ENCODE data around the gene RAB1B.
"Not testable (repeated sequence)": the region's sequence is repeated elsewhere in the genome, so short reads cannot be mapped to it uniquely, and the experiment has no call there.

The RAB1B gene

GRCh38 chr11:66317723-66318599, 49.5 kb downstream of the RAB1B start:
- H3K36me3 ChIP-seq (replicated peaks; ENCODE audit: low read depth, low read length) = no peaks in the 10 kb centered on the region
- peak overlapping the region; percentile 66 for H3K27ac ChIP-seq (ENCODE audit: low read length)
- no peaks in the 10 kb centered on the region for H3K79me2 ChIP-seq (ENCODE audit: low read length)
- H4K20me1 ChIP-seq (ENCODE audit: insufficient read depth, low read length) = no peaks in the 10 kb centered on the region
- peak overlapping the region; percentile 58 for H3K4me3 ChIP-seq (ENCODE audit: low read length)
- peaks cover 23% of the 10 kb centered on the region for H3K4me1 ChIP-seq (ENCODE audit: low read length)
- TF ChIP-seq EZH2phosphoT487 (IDR thresholded peaks at IDR 0.05; ENCODE audit: low read depth) = no peak
- TF ChIP-seq, protein P1, sequence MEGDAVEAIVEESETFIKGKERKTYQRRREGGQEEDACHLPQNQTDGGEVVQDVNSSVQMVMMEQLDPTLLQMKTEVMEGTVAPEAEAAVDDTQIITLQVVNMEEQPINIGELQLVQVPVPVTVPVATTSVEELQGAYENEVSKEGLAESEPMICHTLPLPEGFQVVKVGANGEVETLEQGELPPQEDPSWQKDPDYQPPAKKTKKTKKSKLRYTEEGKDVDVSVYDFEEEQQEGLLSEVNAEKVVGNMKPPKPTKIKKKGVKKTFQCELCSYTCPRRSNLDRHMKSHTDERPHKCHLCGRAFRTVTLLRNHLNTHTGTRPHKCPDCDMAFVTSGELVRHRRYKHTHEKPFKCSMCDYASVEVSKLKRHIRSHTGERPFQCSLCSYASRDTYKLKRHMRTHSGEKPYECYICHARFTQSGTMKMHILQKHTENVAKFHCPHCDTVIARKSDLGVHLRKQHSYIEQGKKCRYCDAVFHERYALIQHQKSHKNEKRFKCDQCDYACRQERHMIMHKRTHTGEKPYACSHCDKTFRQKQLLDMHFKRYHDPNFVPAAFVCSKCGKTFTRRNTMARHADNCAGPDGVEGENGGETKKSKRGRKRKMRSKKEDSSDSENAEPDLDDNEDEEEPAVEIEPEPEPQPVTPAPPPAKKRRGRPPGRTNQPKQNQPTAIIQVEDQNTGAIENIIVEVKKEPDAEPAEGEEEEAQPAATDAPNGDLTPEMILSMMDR (IDR thresholded peaks at IDR 0.05; ENCODE audit: low read depth, low read length) = no peak
- H3K9ac ChIP-seq (ENCODE audit: low read length) = peak overlapping the region; percentile 63
- peak overlapping the region; percentile 72 for H3K4me2 ChIP-seq (ENCODE audit: low read length)
- H2AFZ ChIP-seq (ENCODE audit: low read depth, low read length) = peak overlapping the region; percentile 72
- no peaks in the 10 kb centered on the region for H3K27me3 ChIP-seq (ENCODE audit: low read depth, low read length)
- H3K9me3 ChIP-seq (ENCODE audit: insufficient read depth, low read length) = no peaks in the 10 kb centered on the region

- Histone ChIP-seq H4K20me1 (ENCODE audit: insufficient read depth, low read length) (no peaks in the 10 kb centered on the region), H3K36me3 (replicated peaks; ENCODE audit: low read depth, low read length) (no peaks in the 10 kb centered on the region), H3K27ac (ENCODE audit: low read length) (peak overlapping the region; percentile 66), H3K9ac (ENCODE audit: low read length) (peak overlapping the region; percentile 63), H2AFZ (ENCODE audit: low read depth, low read length) (peak overlapping the region; percentile 72), H3K4me2 (ENCODE audit: low read length) (peak overlapping the region; percentile 72), H3K9me3 (ENCODE audit: insufficient read depth, low read length) (no peaks in the 10 kb centered on the region), H3K27me3 (ENCODE audit: low read depth, low read length) (no peaks in the 10 kb centered on the region), H3K4me3 (ENCODE audit: low read length) (peak overlapping the region; percentile 58), H3K79me2 (ENCODE audit: low read length) (no peaks in the 10 kb centered on the region), H3K4me1 (ENCODE audit: low read length) (peaks cover 23% of the 10 kb centered on the region)
- no peak for TF ChIP-seq EZH2phosphoT487 (IDR thresholded peaks at IDR 0.05; ENCODE audit: low read depth)
- TF ChIP-seq, protein P1 (IDR thresholded peaks at IDR 0.05; ENCODE audit: low read depth, low read length) = no peak
These were observed 50.1 kb downstream of the RAB1B start for GRCh38 chr11:66318600-66318970.

DNA sequence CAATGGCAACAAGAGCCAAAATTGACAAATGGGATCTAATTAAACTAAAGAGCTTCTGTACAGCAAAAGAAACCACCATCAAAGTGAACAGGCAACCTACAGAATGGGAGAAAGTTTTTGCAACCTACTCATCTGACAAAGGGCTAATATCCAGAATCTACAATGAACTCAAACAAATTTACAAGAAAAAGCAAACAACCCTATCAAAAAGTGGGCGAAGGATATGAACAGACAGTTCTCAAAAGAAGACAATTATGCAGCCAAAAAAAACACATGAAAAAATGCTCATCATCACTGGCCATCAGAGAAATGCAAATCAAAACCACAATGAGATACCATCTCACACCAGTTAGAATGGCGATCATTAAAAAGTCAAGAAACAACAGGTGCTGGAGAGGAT, 51.9 kb downstream of the RAB1B start:
- H3K4me3 ChIP-seq (ENCODE audit: low read length); H3K9me3 ChIP-seq (ENCODE audit: insufficient read depth, low read length); H3K27me3 ChIP-seq (ENCODE audit: low read depth, low read length); H3K4me2 ChIP-seq (ENCODE audit: low read length); H3K36me3 ChIP-seq (replicated peaks; ENCODE audit: low read depth, low read length); H3K79me2 ChIP-seq (ENCODE audit: low read length); H3K27ac ChIP-seq (ENCODE audit: low read length); H2AFZ ChIP-seq (ENCODE audit: low read depth, low read length); H3K9ac ChIP-seq (ENCODE audit: low read length); H4K20me1 ChIP-seq (ENCODE audit: insufficient read depth, low read length): not testable (repeated sequence)
- H3K4me1 ChIP-seq (ENCODE audit: low read length) = peaks cover 31% of the 10 kb centered on the region

- H3K27ac ChIP-seq (ENCODE audit: low read length); H3K36me3 ChIP-seq (replicated peaks; ENCODE audit: low read depth, low read length); H3K9ac ChIP-seq (ENCODE audit: low read length); H3K27me3 ChIP-seq (ENCODE audit: low read depth, low read length); H3K79me2 ChIP-seq (ENCODE audit: low read length); H3K9me3 ChIP-seq (ENCODE audit: insufficient read depth, low read length); H3K4me2 ChIP-seq (ENCODE audit: low read length); H4K20me1 ChIP-seq (ENCODE audit: insufficient read depth, low read length); H2AFZ ChIP-seq (ENCODE audit: low read depth, low read length); H3K4me3 ChIP-seq (ENCODE audit: low read length): not testable (repeated sequence)
- peaks cover 31% of the 10 kb centered on the region for H3K4me1 ChIP-seq (ENCODE audit: low read length)
These were observed 52.3 kb downstream of the RAB1B start for GRCh38 chr11:66320748-66321147.

- no peaks in the 10 kb centered on the region for H3K9me3 ChIP-seq (ENCODE audit: insufficient read depth, low read length)
- H4K20me1 ChIP-seq (ENCODE audit: insufficient read depth, low read length) = no peaks in the 10 kb centered on the region
- no peaks in the 10 kb centered on the region for H3K27me3 ChIP-seq (ENCODE audit: low read depth, low read length)
- H3K9ac ChIP-seq (ENCODE audit: low read length) = no peak overlapping the region
- H3K36me3 ChIP-seq (replicated peaks; ENCODE audit: low read depth, low read length) = no peaks in the 10 kb centered on the region
- no peak overlapping the region for H2AFZ ChIP-seq (ENCODE audit: low read depth, low read length)
- H3K27ac ChIP-seq (ENCODE audit: low read length) = no peak overlapping the region
- H3K79me2 ChIP-seq (ENCODE audit: low read length) = no peaks in the 10 kb centered on the region
- peaks cover 31% of the 10 kb centered on the region for H3K4me1 ChIP-seq (ENCODE audit: low read length)
- no peak overlapping the region for H3K4me2 ChIP-seq (ENCODE audit: low read length)
- no peak overlapping the region for H3K4me3 ChIP-seq (ENCODE audit: low read length)
- TF ChIP-seq, protein P1 (IDR thresholded peaks at IDR 0.05; ENCODE audit: low read depth, low read length) = no peak
- TF ChIP-seq EZH2phosphoT487 (IDR thresholded peaks at IDR 0.05; ENCODE audit: low read depth) = no peak
These were observed 53.2 kb downstream of the RAB1B start for GRCh38 chr11:66321606-66322005.
